HepG2 (cell line): ENCODE measurements around the gene XPO5. TPM values are rescaled to one million over a fixed set of nuclear protein-coding genes. Genes with fewer than 3 reads are reported as not detected.
A peak's percentile ranks its signal among the peaks of the same experiment; 100 is the strongest.

Experiments used
- AKAP8 ChIP-seq: sonication (generic); formaldehyde crosslinking; IDR thresholded peaks from 2 replicates; pipeline ENCODE4 v1.5.1; 2020; ENCODE audit warnings: mild to moderate bottlenecking, missing genetic modification reagents
- ATF7-NPFF ChIP-seq: sonication (generic); formaldehyde crosslinking; IDR thresholded peaks from 2 replicates; pipeline ENCODE4 v1.8.1; 2023; ENCODE audit warnings: mild to moderate bottlenecking, low read depth, missing genetic modification reagents, moderate library complexity
- FUBP1 ChIP-seq: sonication (generic); formaldehyde crosslinking; IDR thresholded peaks from 2 replicates; pipeline ENCODE4 v1.5.1; 2020; ENCODE audit warnings: missing genetic modification reagents, mild to moderate bottlenecking, borderline replicate concordance
- HNF1B ChIP-seq: sonication (generic); formaldehyde crosslinking; IDR thresholded peaks from 2 replicates; pipeline ENCODE4 v1.5.1; 2020; ENCODE audit warnings: mild to moderate bottlenecking, moderate library complexity, missing genetic modification reagents
- JARID2 ChIP-seq: sonication (generic); formaldehyde crosslinking; IDR thresholded peaks from 2 replicates; pipeline ENCODE4 v1.8.1; 2023; ENCODE audit warnings: missing genetic modification reagents, inconsistent platforms; ENCODE audit not compliant: insufficient replicate concordance
- KLF12 ChIP-seq: sonication (generic); formaldehyde crosslinking; IDR thresholded peaks from 2 replicates; pipeline ENCODE4 v1.4.0; 2020; ENCODE audit warnings: missing genetic modification reagents, borderline replicate concordance
- MBD4 ChIP-seq: IDR thresholded peaks from 2 replicates; pipeline ENCODE4 v1.6.1; 2012; ENCODE audit warnings: low read length, inconsistent platforms, borderline replicate concordance
- MZF1 ChIP-seq: sonication (generic); formaldehyde crosslinking; IDR thresholded peaks from 2 replicates; pipeline ENCODE4 v1.8.1; 2023; ENCODE audit warnings: mild to moderate bottlenecking, missing genetic modification reagents, borderline replicate concordance
- NFATC3 ChIP-seq: sonication (generic); formaldehyde crosslinking; IDR thresholded peaks from 2 replicates; pipeline ENCODE4 v1.5.1; 2020; ENCODE audit warnings: mild to moderate bottlenecking, missing genetic modification reagents
- RORA ChIP-seq: sonication (generic); formaldehyde crosslinking; IDR thresholded peaks from 2 replicates; pipeline ENCODE4 v1.5.0; 2020; ENCODE audit warnings: mild to moderate bottlenecking, missing genetic modification reagents, moderate library complexity
- SP2 ChIP-seq: sonication (generic); formaldehyde crosslinking; IDR thresholded peaks from 2 replicates; pipeline ENCODE4 v1.5.1; 2020; ENCODE audit warnings: mild to moderate bottlenecking, missing genetic modification reagents
- SRSF4 ChIP-seq: fragments of 200-400 bp; formaldehyde crosslinking; IDR thresholded peaks from one replicate; pipeline ENCODE4 v1.6.1; 2018; ENCODE audit warnings: mild to moderate bottlenecking, low read depth, low read length, moderate library complexity; ENCODE audit not compliant: poor library complexity, severe bottlenecking
- THYN1 ChIP-seq: sonication (generic); formaldehyde crosslinking; IDR thresholded peaks from 2 replicates; pipeline ENCODE4 v1.8.1; 2023; ENCODE audit warnings: low read depth, mild to moderate bottlenecking, moderate library complexity, missing genetic modification reagents, borderline replicate concordance
- ZFP1 ChIP-seq: IDR thresholded peaks from 2 replicates; pipeline ENCODE4 v1.6.1; 2016
- ZKSCAN1 ChIP-seq: fragments of 150-350 bp; IDR thresholded peaks from 2 replicates; pipeline ENCODE4 v1.6.1; 2014; ENCODE audit warnings: low read length
- ZNF232 ChIP-seq: sonication (generic); formaldehyde crosslinking; IDR thresholded peaks from 2 replicates; pipeline ENCODE4 v1.4.0; 2020; ENCODE audit warnings: missing genetic modification reagents, borderline replicate concordance
- ZNF263 ChIP-seq: sonication (generic); formaldehyde crosslinking; IDR thresholded peaks from 2 replicates; pipeline ENCODE4 v1.4.0; 2020; ENCODE audit warnings: missing genetic modification reagents
- ZNF280B ChIP-seq: sonication (generic); formaldehyde crosslinking; IDR thresholded peaks from 2 replicates; pipeline ENCODE4 v1.5.0; 2020; ENCODE audit warnings: missing genetic modification reagents, mild to moderate bottlenecking, borderline replicate concordance
- ZNF546 ChIP-seq: sonication (generic); formaldehyde crosslinking; conservative IDR thresholded peaks from 2 replicates; pipeline ENCODE4 v1.8.1; 2023; ENCODE audit warnings: mild to moderate bottlenecking, missing genetic modification reagents
- ZNF552 ChIP-seq: sonication (generic); formaldehyde crosslinking; IDR thresholded peaks from 2 replicates; pipeline ENCODE4 v1.9.0; 2022; ENCODE audit warnings: missing genetic modification reagents, mild to moderate bottlenecking, borderline replicate concordance
- ZNF572 ChIP-seq: sonication (generic); formaldehyde crosslinking; IDR thresholded peaks from 2 replicates; pipeline ENCODE4 v1.5.1; 2020; ENCODE audit warnings: mild to moderate bottlenecking, missing genetic modification reagents
- ZNF644 ChIP-seq: IDR thresholded peaks from 2 replicates; pipeline ENCODE4 v1.6.1; 2016; ENCODE audit warnings: low read depth
- ZNF674 ChIP-seq: sonication (generic); formaldehyde crosslinking; IDR thresholded peaks from 2 replicates; pipeline ENCODE4 v1.5.0; 2020; ENCODE audit warnings: low read depth, mild to moderate bottlenecking, missing genetic modification reagents
- ZNF691 ChIP-seq: sonication (generic); formaldehyde crosslinking; IDR thresholded peaks from 2 replicates; pipeline ENCODE4 v1.4.0; 2020; ENCODE audit warnings: missing genetic modification reagents, low read depth, mild to moderate bottlenecking, borderline replicate concordance
- polyA plus RNA-seq, 8 experiments: library from polyadenylated mRNA; depleted of rRNA in 3 of 8; stranded (reverse) in 7 of 8; unstranded in 1 of 8; fragments of >200 nt; fragmentation: Illumina TruSeq in 4 of 8; extraction: Trizol in 4 of 8; gene quantifications; 2 replicates each; pipeline versions ENCODE4 v1.2.1 to v1.2.3, GENCODE V29; 2011 to 2016; ENCODE audit warnings: low read depth in 4 of 8, missing spikeins in 1 of 8, mixed read lengths in 1 of 8; ENCODE audit not compliant: insufficient read depth in 1 of 8
- total RNA-seq, 5 experiments: library from RNA; depleted of rRNA; stranded (reverse); fragments of >200 nt; fragmentation: Illumina TruSeq; extraction: Trizol; gene quantifications; 2 replicates each; pipeline ENCODE4 v1.2.3, GENCODE V29; 2016; ENCODE audit warnings: low read depth in 1 of 5

XPO5 gene
- total and polyA plus RNA-seq, 2 of the 13 experiments (the other 11 are each of a cell fraction or from before 2014, with no cell fraction given): 52.2 to 68.0 TPM

- TF ChIP-seq ZNF674 (CRISPR knock-in tag) (no peak), SRSF4 (no peak), THYN1 (CRISPR knock-in tag) (no peak), SP2 (no peak), ZNF280B (peak; percentile 40; the same call in 1 of the 2 replicates), MZF1 (CRISPR knock-in tag) (no peak), JARID2 (no peak), ZKSCAN1 (no peak), NFATC3 (no peak), ZNF552 (0 out of 2 replicates have a peak, but pooled peaks have one; percentile 25), ZNF546 (CRISPR knock-in tag) (no peak), ZNF232 (CRISPR knock-in tag) (no peak), KLF12 (CRISPR knock-in tag) (no peak), ZNF263 (CRISPR knock-in tag) (no peak), ZNF644 (CRISPR knock-in tag) (no peak), HNF1B (CRISPR knock-in tag) (0 out of 2 replicates have a peak, but pooled peaks have one; percentile 60), ZFP1 (CRISPR knock-in tag) (no peak), FUBP1 (CRISPR knock-in tag) (no peak), RORA (no peak), ATF7-NPFF (CRISPR knock-in tag) (0 out of 2 replicates have a peak, but pooled peaks have one; percentile 30), ZNF691 (no peak), MBD4 (no peak), AKAP8 (CRISPR knock-in tag) (no peak), ZNF572 (CRISPR knock-in tag) (0 out of 2 replicates have a peak, but pooled peaks have one; percentile 34)
Measured at GRCh38 chr6:43491750-43492661, 83.8 kb downstream of the XPO5 start (continued).
